Smooth muscle cell (in vitro differentiated cells): Measurements from ENCODE around the gene DCUN1D3. TPM values are rescaled to one million over a fixed set of nuclear protein-coding genes. Genes with fewer than 3 reads are reported as not detected.

Experiments
- DNase-seq: peaks from one replicate; lab custom pipeline; 2025; ENCODE audit not compliant: unreplicated experiment; lab: John Stamatoyannopoulos, UW
- H2AFZ ChIP-seq: fragments of 200-600 bp; sonication (generic); 2 replicates; pipeline ENCODE4 v1.6.0; 2016; ENCODE audit warnings: antibody characterized with exemption, low read depth, mild to moderate bottlenecking
- H3F3A ChIP-seq: fragments of 200-600 bp; sonication (generic); 2 replicates; pipeline ENCODE4 v1.6.0; 2017; ENCODE audit warnings: antibody characterized with exemption, low read depth
- H3K27ac ChIP-seq: fragments of 200-600 bp; sonication (generic); 2 replicates; pipeline ENCODE4 v1.5.1; 2016; ENCODE audit warnings: low read depth, mild to moderate bottlenecking
- H3K27me3 ChIP-seq: fragments of 200-600 bp; sonication (generic); 2 replicates; pipeline ENCODE4 v1.6.1; 2016; ENCODE audit warnings: low read depth, mild to moderate bottlenecking
- H3K36me3 ChIP-seq: fragments of 200-600 bp; sonication (generic); 2 replicates; pipeline ENCODE4 v1.5.1; 2016; ENCODE audit warnings: low read depth
- H3K4me1 ChIP-seq: fragments of 200-600 bp; sonication (generic); 2 replicates; pipeline ENCODE4 v1.5.1; 2016; ENCODE audit warnings: low read depth
- H3K4me2 ChIP-seq: fragments of 200-600 bp; sonication (generic); 2 replicates; pipeline ENCODE4 v1.6.0; 2016; ENCODE audit warnings: mild to moderate bottlenecking
- H3K4me3 ChIP-seq: fragments of 200-600 bp; sonication (generic); 2 replicates; pipeline ENCODE4 v1.5.1; 2016; ENCODE audit warnings: mild to moderate bottlenecking
- H3K79me2 ChIP-seq: fragments of 200-600 bp; sonication (generic); 2 replicates; pipeline ENCODE4 v1.6.0; 2016; ENCODE audit warnings: low read depth, mild to moderate bottlenecking
- H3K9ac ChIP-seq: fragments of 200-600 bp; sonication (generic); 2 replicates; pipeline ENCODE4 v1.6.0; 2016; ENCODE audit warnings: low read depth
- H3K9me3 ChIP-seq: fragments of 200-600 bp; sonication (generic); replicated peaks from 2 replicates; pipeline ENCODE4 v1.5.1; 2016; ENCODE audit warnings: low read depth
- H4K20me1 ChIP-seq: fragments of 200-600 bp; sonication (generic); 2 replicates; pipeline ENCODE4 v1.6.0; 2016; ENCODE audit warnings: low read depth
- WGBS: methylation state at CpG from one replicate; pipeline ENCODE4 v1.1.7; 2016; ENCODE audit warnings: low lambda C conversion rate; 5-methylcytosine and 5-hydroxymethylcytosine counted together
- polyA plus RNA-seq: library from polyadenylated mRNA; unstranded; fragments of >200 nt; fragmentation: Nextera tagmentation; extraction: Ambion mirVana; gene quantifications from 2 replicates; pipeline ENCODE4 v1.2.1, GENCODE V29; 2016
- total RNA-seq: library from RNA; depleted of rRNA; stranded (reverse); fragments of >200 nt; gene quantifications from 2 replicates; pipeline ENCODE4 v1.2.3, GENCODE V29; 2014
- TF ChIP-seq, protein P1 (sequence below): fragments of 200-600 bp; sonication (generic); IDR thresholded peaks from 2 replicates; pipeline ENCODE4 v1.5.1; 2017; ENCODE audit warnings: borderline replicate concordance, mild to moderate bottlenecking, antibody characterized with exemption; ENCODE audit not compliant: insufficient read depth, poor library complexity, severe bottlenecking

The DCUN1D3 gene
- total and polyA plus RNA-seq, 2 experiments from 2014 or later: 12.6 to 37.8 TPM

GRCh38 chr16:20883554-20884239 lies 16.5 kb downstream of the DCUN1D3 start:
- peaks cover 8% of the 10 kb centered on the region for H3F3A ChIP-seq
- no peak for DNase-seq
- no peak overlapping the region for H2AFZ ChIP-seq
- peaks cover 19% of the 10 kb centered on the region for H3K4me1 ChIP-seq
- no peaks in the 10 kb centered on the region for H3K36me3 ChIP-seq
- H3K9me3 ChIP-seq: no peaks in the 10 kb centered on the region
- TF ChIP-seq, protein P1, sequence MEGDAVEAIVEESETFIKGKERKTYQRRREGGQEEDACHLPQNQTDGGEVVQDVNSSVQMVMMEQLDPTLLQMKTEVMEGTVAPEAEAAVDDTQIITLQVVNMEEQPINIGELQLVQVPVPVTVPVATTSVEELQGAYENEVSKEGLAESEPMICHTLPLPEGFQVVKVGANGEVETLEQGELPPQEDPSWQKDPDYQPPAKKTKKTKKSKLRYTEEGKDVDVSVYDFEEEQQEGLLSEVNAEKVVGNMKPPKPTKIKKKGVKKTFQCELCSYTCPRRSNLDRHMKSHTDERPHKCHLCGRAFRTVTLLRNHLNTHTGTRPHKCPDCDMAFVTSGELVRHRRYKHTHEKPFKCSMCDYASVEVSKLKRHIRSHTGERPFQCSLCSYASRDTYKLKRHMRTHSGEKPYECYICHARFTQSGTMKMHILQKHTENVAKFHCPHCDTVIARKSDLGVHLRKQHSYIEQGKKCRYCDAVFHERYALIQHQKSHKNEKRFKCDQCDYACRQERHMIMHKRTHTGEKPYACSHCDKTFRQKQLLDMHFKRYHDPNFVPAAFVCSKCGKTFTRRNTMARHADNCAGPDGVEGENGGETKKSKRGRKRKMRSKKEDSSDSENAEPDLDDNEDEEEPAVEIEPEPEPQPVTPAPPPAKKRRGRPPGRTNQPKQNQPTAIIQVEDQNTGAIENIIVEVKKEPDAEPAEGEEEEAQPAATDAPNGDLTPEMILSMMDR: no peak
- H3K27me3 ChIP-seq: no peaks in the 10 kb centered on the region
- H3K27ac ChIP-seq: peak overlapping the region; percentile 50
- no peak overlapping the region for H3K9ac ChIP-seq
- 20% methylated on average over 5 of the region's 5 CpGs for WGBS
- H3K4me2 ChIP-seq: peak overlapping the region; percentile 69
- no peak overlapping the region for H3K4me3 ChIP-seq
- H4K20me1 ChIP-seq: peaks cover 97% of the 10 kb centered on the region
- H3K79me2 ChIP-seq: peaks cover 73% of the 10 kb centered on the region

DNA sequence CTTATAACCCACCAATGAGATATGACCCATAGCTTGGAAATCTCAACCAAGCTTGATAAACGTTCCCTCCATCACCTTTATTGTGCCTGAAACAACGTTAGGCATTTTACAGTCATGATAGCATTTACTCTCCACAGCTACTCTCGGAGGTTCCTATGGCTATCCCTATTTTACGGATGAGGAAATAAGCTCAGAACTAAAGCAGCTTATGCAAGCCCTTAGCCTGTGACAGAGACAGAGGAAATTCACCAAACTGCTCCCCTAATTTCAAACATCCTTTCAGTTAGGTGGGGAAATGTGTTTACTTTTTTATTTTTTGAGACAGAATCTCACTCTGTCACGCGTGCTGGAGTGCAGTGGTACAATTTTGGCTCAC lies 18.7 kb downstream of the DCUN1D3 start:
- 74% methylated on average over 6 of the region's 6 CpGs for WGBS
- Histone ChIP-seq H3K9ac (no peak overlapping the region), H3F3A (peaks cover 12% of the 10 kb centered on the region), H3K27me3 (no peaks in the 10 kb centered on the region), H3K4me3 (no peak overlapping the region), H3K36me3 (no peaks in the 10 kb centered on the region), H3K4me1 (peaks cover 19% of the 10 kb centered on the region), H3K9me3 (no peaks in the 10 kb centered on the region), H3K79me2 (peaks cover 74% of the 10 kb centered on the region), H3K4me2 (no peak overlapping the region), H2AFZ (no peak overlapping the region), H3K27ac (no peak overlapping the region), H4K20me1 (peaks cover 96% of the 10 kb centered on the region)
- TF ChIP-seq, protein P1: no peak
- no peak for DNase-seq

GRCh38 chr16:20880867-20881502 lies 19.2 kb downstream of the DCUN1D3 start:
- Histone ChIP-seq H4K20me1 (peaks cover 96% of the 10 kb centered on the region), H3K4me2 (peak overlapping the region; percentile 69)
- TF ChIP-seq, protein P1: no peak

More at GRCh38 chr16:20880867-20881502, 19.2 kb downstream of the DCUN1D3 start:
- Histone ChIP-seq H3K27me3 (no peaks in the 10 kb centered on the region), H3F3A (peaks cover 12% of the 10 kb centered on the region), H3K4me3 (no peak overlapping the region), H3K79me2 (peaks cover 74% of the 10 kb centered on the region), H3K9ac (no peak overlapping the region), H3K27ac (peak overlapping the region; percentile 20), H3K9me3 (no peaks in the 10 kb centered on the region), H3K4me1 (peaks cover 16% of the 10 kb centered on the region), H2AFZ (no peak overlapping the region), H3K36me3 (no peaks in the 10 kb centered on the region)
- WGBS: 70% methylated on average over 3 of the region's 3 CpGs
- DNase-seq: no peak
